ENCODE results near the gene WDTC1. TPM values are rescaled to one million over a fixed set of nuclear protein-coding genes. Genes with fewer than 3 reads are reported as not detected.

WDTC1 gene
- total RNA-seq, 1 experiment from 2014 or later, result 19.0 TPM

GRCh38 chr1:27227765-27228164 lies 6.7 kb upstream of the WDTC1 start:
- Histone ChIP-seq H4K8ac (replicated peaks; ENCODE audit: insufficient read length, low read depth, low read length) (no peak overlapping the region), H3K4me1 (ENCODE audit: insufficient read depth, low read length) (no peaks in the 10 kb centered on the region), H3K9me3 (ENCODE audit: control insufficient read depth, low read depth, low read length) (no peaks in the 10 kb centered on the region), H3K27me3 (ENCODE audit: insufficient read depth, low read length) (no peaks in the 10 kb centered on the region), H3T11ph (ENCODE audit: low read length) (no peak overlapping the region), H3K4ac (ENCODE audit: low read depth, low read length) (no peak overlapping the region), H3K79me1 (ENCODE audit: insufficient read depth, low read depth, low read length, poor library complexity, severe bottlenecking) (no peaks in the 10 kb centered on the region), H2BK20ac (ENCODE audit: low read depth, low read length, poor library complexity, severe bottlenecking) (no peak overlapping the region), H3K56ac (ENCODE audit: insufficient read length, low read depth, low read length) (no peak overlapping the region), H4K91ac (ENCODE audit: insufficient read length, low read depth, low read length) (no peak overlapping the region), H3K23ac (ENCODE audit: insufficient read length, low read depth, low read length) (no peak overlapping the region), H3K18ac (ENCODE audit: insufficient read length, low read depth, low read length) (no peak overlapping the region), H4K5ac (ENCODE audit: insufficient read length, low read depth, low read length) (no peak overlapping the region), H2BK5ac (ENCODE audit: insufficient read length, low read length) (no peak overlapping the region), H3K79me2 (ENCODE audit: insufficient read depth, low read length) (no peaks in the 10 kb centered on the region), H3K4me2 (ENCODE audit: insufficient read depth, insufficient read length, low read length) (no peak overlapping the region), H3K9ac (ENCODE audit: extremely low read depth, insufficient read length, low read length) (no peak overlapping the region), H4K20me1 (ENCODE audit: control insufficient read depth, insufficient read depth, insufficient read length) (no peaks in the 10 kb centered on the region), H2BK12ac (ENCODE audit: insufficient read length, low read depth, low read length) (no peak overlapping the region), H3K14ac (ENCODE audit: insufficient read depth, low read length) (no peak overlapping the region), H2AK5ac (ENCODE audit: insufficient read length, low read length) (no peak overlapping the region), H2BK120ac (ENCODE audit: low read depth, low read length, poor library complexity, severe bottlenecking) (no peak overlapping the region), H3K27ac (ENCODE audit: insufficient read length, low read depth, low read length) (no peak overlapping the region), H2AFZ (ENCODE audit: low read length) (no peak overlapping the region), H3K23me2 (ENCODE audit: insufficient read length, low read depth, low read length, poor library complexity, severe bottlenecking) (no peaks in the 10 kb centered on the region), H2BK15ac (ENCODE audit: low read depth, low read length) (no peak overlapping the region)
- Mint-ChIP-seq H3K27me3 (ENCODE audit: low read depth) (peaks cover 4% of the 10 kb centered on the region), H3K4me3 (no peak overlapping the region), H3K36me3 (ENCODE audit: insufficient read depth in 1 of 3, low read depth in 3 of 3) (0 out of 7 replicates have a peak, but pooled peaks cover 0 to 4% (median 0%) of the 10 kb centered on the region in 3 experiments), H3K4me1 (peaks cover 0 to 5% of the 10 kb centered on the region in 2 experiments; a peak in 2 of 4 replicates), H3K9me3 (no peaks in the 10 kb centered on the region; a peak in 1 of 5 replicates), H3K27ac (no peak overlapping the region)
- DNase-seq, result no peak
- no CpG with 5 or more reads among the region's 3 CpGs for WGBS (ENCODE audit: extremely low coverage, insufficient read length, low lambda C conversion rate)
- no peak for TF ChIP-seq CTCF (conservative IDR thresholded peaks at IDR 0.05)
